Psoas muscle (tissue), 8 donors: ENCODE results near the gene PGC. TPM values are rescaled to one million over a fixed set of nuclear protein-coding genes. Genes with fewer than 3 reads are reported as not detected.

Source experiments
- ATAC-seq, 4 donors: fragments of 200-7000 bp; cut with Tn5 transposase; one replicate each; pipeline ENCODE4 v1.9.1; 2020; ENCODE audit warnings: moderate library complexity in 3 of 4, mild to moderate bottlenecking in 2 of 4
- DNase-seq, 2 donors: peaks; one replicate each; pipeline ENCODE4 v3.0.0-alpha.2; 2020
- H3K27ac ChIP-seq: fragments of 200-600 bp; one replicate; pipeline ENCODE4 v1.8.0; 2022
- H3K27me3 ChIP-seq, 3 donors: fragments of 200-600 bp in 1 of 3; one replicate each; pipeline versions ENCODE4 v1.6.1 to v1.8.0; 2013 to 2022; ENCODE audit warnings: low read length in 2 of 3, mild to moderate bottlenecking in 2 of 3, moderate library complexity in 1 of 3; ENCODE audit not compliant: insufficient read depth in 3 of 3
- H3K36me3 ChIP-seq, 2 donors: fragments of 200-600 bp in 1 of 2; one replicate each; pipeline versions ENCODE4 v1.6.1 to v1.8.0; 2013 to 2022; ENCODE audit warnings: low read depth in 1 of 2, mild to moderate bottlenecking in 1 of 2, moderate library complexity in 1 of 2; ENCODE audit not compliant: insufficient read depth in 1 of 2
- H3K4me1 ChIP-seq: fragments of 200-600 bp; one replicate; pipeline ENCODE4 v1.8.0; 2022
- H3K4me3 ChIP-seq: fragments of 200-600 bp; one replicate; pipeline ENCODE4 v1.8.0; 2022; ENCODE audit warnings: mild to moderate bottlenecking
- H3K9me3 ChIP-seq: fragments of 200-600 bp; one replicate; pipeline ENCODE4 v1.8.0; 2022
- CTCF ChIP-seq: fragments of 200-600 bp; IDR thresholded peaks from one replicate; pipeline ENCODE4 v1.8.0; 2022; ENCODE audit warnings: antibody characterized with exemption
- whole genome bisulfite sequencing, 3 donors: extraction: QIAGEN DNeasy Blood & Tissue Kit; methylation state at CpG; one replicate each; pipeline versions ENCODE4 v1.1.6 to v1.1.7; 2013; 5-methylcytosine and 5-hydroxymethylcytosine counted together
- intact Hi-C, 2 donors: fragments of 100-400 bp; cut with DNase I; formaldehyde crosslinking; loops; one replicate each; pipeline versions ENCODE4 v1.11.0 to v1.14.2; 2022
- polyA plus RNA-seq, 3 donors: library from polyadenylated mRNA; stranded (reverse); fragments of 200-250 nt; gene quantifications; one replicate each; pipeline ENCODE4 v1.2.3, GENCODE V29; 2013
- total RNA-seq, 4 donors: library from RNA; stranded (reverse); fragmentation: NEBNext Ultra II Directional in 2 of 4; extraction: Animal tissue kit (Norgen Biotek cat#: 25700) in 2 of 4; gene quantifications; one replicate each; pipeline versions ENCODE4 v1.2.1 to v1.2.4, GENCODE V29; 2021 to 2023
- donor health status: healthy with polysubstance abuse.
- donor health status: DM: no; HTN: no; CAD: no; lungs with moderate emphysema.
- donor health status: Bipolar disorder and iron deficiency.
- donor health status: healthy.
- donor health status: DM: yes; HTN: yes; CAD: no.
- donor health status: DM: no; HTN: no; CAD: no.
- donor health status: DM: no; HTN: no; CAD: no.
- donor health status: DM: yes; HTN: yes; CAD: no.

The PGC gene
- total and polyA plus RNA-seq, 7 donors: 0.48 to 1.0 TPM; not detected in 5

DNA sequence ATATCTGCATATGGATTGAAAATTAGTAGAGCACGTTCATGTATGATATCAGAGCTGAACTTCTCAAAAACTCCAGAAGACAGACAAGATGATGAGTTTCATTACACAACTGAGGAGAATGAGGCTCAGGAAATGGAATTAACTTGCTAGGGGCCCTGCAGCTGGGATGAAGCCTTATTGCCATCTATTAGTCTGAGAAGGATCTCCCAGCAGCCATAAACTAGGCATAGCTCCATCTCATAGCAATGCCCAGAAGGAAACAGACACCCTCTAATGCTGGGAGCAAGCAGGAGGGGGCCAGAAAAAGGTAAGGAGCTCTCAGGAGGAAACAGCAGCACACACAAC, 29.8 kb downstream of the PGC start:
- 65 to 91% (median 71%) methylated on average over 1 of the region's 1 CpG for WGBS, 3 donors
- Histone ChIP-seq H3K4me1 (peaks cover 97% of the 10 kb centered on the region), H3K27ac (peak overlapping the region; percentile 88)

DNA sequence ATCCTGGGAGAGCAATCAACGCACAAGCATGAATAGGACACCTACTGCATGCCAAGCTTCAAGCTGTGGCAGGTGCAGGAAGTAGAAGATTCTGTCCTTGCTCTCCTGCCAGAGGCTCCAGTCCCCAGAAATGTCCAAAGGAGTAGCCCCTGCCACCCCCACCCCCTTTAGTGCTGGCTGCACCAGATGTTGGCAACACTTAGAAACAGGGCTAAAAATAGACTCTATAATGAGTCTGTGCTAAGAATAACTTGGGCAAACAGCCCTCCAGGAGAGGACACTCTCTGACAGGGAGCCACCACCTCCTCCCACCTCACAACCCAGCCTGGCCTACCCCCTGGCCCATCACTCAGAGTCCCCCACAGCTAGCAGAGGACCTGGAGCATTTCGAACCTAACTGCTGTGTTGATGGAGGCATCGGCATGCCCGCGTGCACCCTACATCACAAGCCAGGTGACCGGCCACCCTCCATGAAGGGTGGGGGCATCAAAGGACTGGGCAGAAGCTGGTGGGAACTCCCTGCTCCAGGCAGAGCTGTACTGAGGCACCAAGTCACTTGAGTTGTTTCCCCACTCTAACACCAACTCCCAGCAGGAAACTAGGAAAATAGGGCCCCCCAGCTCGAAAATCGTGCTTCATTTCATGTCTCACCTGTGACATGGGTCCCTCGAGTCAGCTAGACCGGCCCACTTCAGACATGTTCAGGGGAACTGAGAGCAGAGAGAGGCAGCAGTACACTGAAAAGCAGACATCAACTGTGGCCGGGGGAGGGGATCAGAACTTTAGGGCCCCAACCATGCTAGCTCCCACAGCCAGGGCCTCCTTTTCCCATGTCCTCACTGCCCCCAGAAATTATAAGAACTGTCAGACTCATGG, 30.4 kb downstream of the PGC start:
- TF ChIP-seq CTCF: no peak
- intact Hi-C loops: no loop called here
- DNase-seq: peak in 1 of 2 donors; percentile 74
- peak; percentile 50 to 75 (median 68) for ATAC-seq
- Histone ChIP-seq H3K27ac (peak overlapping the region; percentile 88), H3K9me3 (no peaks in the 10 kb centered on the region), H3K4me1 (peaks cover 97% of the 10 kb centered on the region), H3K27me3 (no peaks in the 10 kb centered on the region), H3K4me3 (no peak overlapping the region), H3K36me3 (no peaks in the 10 kb centered on the region)
- WGBS, 3 donors: 47 to 60% (median 49%) methylated on average over 11 of the region's 11 CpGs

More for the DNA sequence above, 29.8 kb downstream of the PGC start:
- DNase-seq (no peak), ATAC-seq (no peak)
- no peak for TF ChIP-seq CTCF
- intact Hi-C loops: no loop called here
- H3K27me3 ChIP-seq: no peaks in the 10 kb centered on the region
- H3K4me3 ChIP-seq: no peak overlapping the region
- H3K36me3 ChIP-seq: no peaks in the 10 kb centered on the region
- H3K9me3 ChIP-seq: no peaks in the 10 kb centered on the region

GRCh38 chr6:41715795-41716515, 31.2 kb downstream of the PGC start:
- ATAC-seq: peak in 1 of 4 donors; percentile 0
- H3K4me3 ChIP-seq: no peak overlapping the region
- TF ChIP-seq CTCF: no peak
- DNase-seq: peak in 1 of 2 donors; percentile 45
- peaks cover 97% of the 10 kb centered on the region for H3K4me1 ChIP-seq
- H3K27ac ChIP-seq: peak overlapping the region; percentile 88
- H3K9me3 ChIP-seq: no peaks in the 10 kb centered on the region
- no peaks in the 10 kb centered on the region for H3K36me3 ChIP-seq
- WGBS, 3 donors: 34 to 72% (median 55%) methylated on average over 5 of the region's 5 CpGs
- intact Hi-C loops: loop anchor here in 1 of 2 donors (1.0 kb wide), 1 partner anchor 20 kb away; no protein-coding TSS in a partner anchor
- no peaks in the 10 kb centered on the region for H3K27me3 ChIP-seq

DNA sequence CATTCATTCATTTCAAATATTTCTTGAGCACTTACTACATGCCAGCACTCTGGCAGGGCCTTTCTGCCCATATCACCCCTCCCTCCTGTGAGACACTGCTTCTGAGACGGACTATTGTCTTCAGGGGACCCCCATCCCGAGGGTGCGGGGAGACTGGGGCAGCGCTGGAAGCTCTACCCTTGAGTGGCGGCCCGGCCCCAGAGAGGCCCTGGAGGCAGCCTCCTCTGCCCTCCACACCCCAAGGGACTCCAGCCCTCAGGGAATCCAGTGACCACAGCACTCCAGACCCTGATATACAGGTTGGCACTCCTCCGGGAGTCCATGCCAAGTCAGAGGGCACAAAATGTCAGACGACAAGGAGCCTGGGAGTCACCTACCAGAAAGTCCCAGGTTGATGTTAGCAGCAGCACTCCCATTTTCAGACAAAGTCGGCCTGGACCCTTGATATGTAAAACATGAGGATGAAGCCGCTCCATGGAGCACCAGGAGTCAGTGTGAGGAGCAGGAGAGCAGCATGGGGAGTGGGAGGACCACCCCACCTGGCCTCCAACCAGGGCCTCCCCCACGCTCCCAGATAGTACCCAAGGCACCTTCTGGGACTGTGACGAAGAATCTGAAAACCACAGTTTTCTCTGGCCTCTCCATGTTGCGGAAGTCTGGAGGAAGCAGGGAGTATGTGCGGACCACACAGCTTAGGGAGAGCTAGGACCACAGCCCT, 32.5 kb downstream of the PGC start:
- Histone ChIP-seq H3K27ac (peak overlapping the region; percentile 88), H3K4me1 (peaks cover 98% of the 10 kb centered on the region), H3K27me3 (no peaks in the 10 kb centered on the region), H3K9me3 (no peaks in the 10 kb centered on the region), H3K4me3 (no peak overlapping the region), H3K36me3 (no peaks in the 10 kb centered on the region)
- ATAC-seq (no peak), DNase-seq (peak in 1 of 2 donors; percentile 49)
- no peak for TF ChIP-seq CTCF
- intact Hi-C loops: loop anchor here in 1 of 2 donors (1.0 kb wide), 1 partner anchor 18 kb away; no protein-coding TSS in a partner anchor
- WGBS, 3 donors: 74 to 82% (median 77%) methylated on average over 14 of the region's 14 CpGs
